Spleen (tissue), 11 donors: Measurements from ENCODE around the gene MBLAC1. TPM values are rescaled to one million over a fixed set of nuclear protein-coding genes. Genes with fewer than 3 reads are reported as not detected.

Experiments
- DNase-seq: peaks from one replicate; pipeline ENCODE4 v3.0.0-alpha.2; 2020
- H3K27ac ChIP-seq, 8 donors: fragments of 200-600 bp; sonication (generic) in 7 of 8; 1 replicate in 4 of 8; 2 replicates in 4 of 8; pipeline versions ENCODE4 v1.5.0 to v1.8.0; 2016 to 2021; ENCODE audit warnings: inconsistent platforms in 4 of 8, mild to moderate bottlenecking in 4 of 8, moderate library complexity in 1 of 8
- H3K27me3 ChIP-seq, 7 donors: fragments of 200-600 bp; sonication (generic) in 6 of 7; replicated peaks in 1 of 7; 1 replicate in 4 of 7; 2 replicates in 3 of 7; pipeline versions ENCODE4 v1.5.0 to v1.8.0; 2016 to 2021; ENCODE audit warnings: inconsistent platforms in 3 of 7, mild to moderate bottlenecking in 1 of 7
- H3K36me3 ChIP-seq, 6 donors: fragments of 200-600 bp; sonication (generic) in 5 of 6; 1 replicate in 4 of 6; 2 replicates in 2 of 6; pipeline versions ENCODE4 v1.5.0 to v1.8.0; 2016 to 2021; ENCODE audit warnings: inconsistent platforms in 2 of 6
- H3K4me1 ChIP-seq, 6 donors: fragments of 200-600 bp; sonication (generic) in 5 of 6; 1 replicate in 3 of 6; 2 replicates in 3 of 6; pipeline versions ENCODE4 v1.5.0 to v1.8.0; 2016 to 2021; ENCODE audit warnings: inconsistent platforms in 3 of 6
- H3K4me3 ChIP-seq, 8 donors: fragments of 200-600 bp; sonication (generic) in 7 of 8; 1 replicate in 4 of 8; 2 replicates in 4 of 8; pipeline versions ENCODE4 v1.5.0 to v1.8.0; 2016 to 2021; ENCODE audit warnings: inconsistent platforms in 4 of 8, mild to moderate bottlenecking in 4 of 8, moderate library complexity in 2 of 8
- H3K9me3 ChIP-seq, 8 donors: fragments of 200-600 bp; sonication (generic) in 7 of 8; 1 replicate in 4 of 8; 2 replicates in 4 of 8; pipeline versions ENCODE4 v1.5.0 to v1.8.0; 2016 to 2021; ENCODE audit warnings: inconsistent platforms in 4 of 8
- POLR2A ChIP-seq, 3 donors: fragments of 450-650 bp; IDR thresholded peaks; one replicate each; pipeline ENCODE4 v1.5.1; 2017; ENCODE audit warnings: antibody characterized with exemption in 3 of 3, mild to moderate bottlenecking in 1 of 3
- POLR2AphosphoS5 ChIP-seq, 3 donors: sonication (generic); formaldehyde crosslinking; IDR thresholded peaks; one replicate each; pipeline ENCODE4 v1.5.1; 2017; ENCODE audit warnings: antibody characterized with exemption in 3 of 3
- WGBS, 5 donors: extraction: QIAGEN DNeasy Blood & Tissue Kit in 3 of 5; methylation state at CpG; one replicate each; pipeline versions ENCODE4 v1.1.5 to v1.1.7; 2013 to 2018; 5-methylcytosine and 5-hydroxymethylcytosine counted together
- intact Hi-C: fragments of 100-400 bp; cut with DNase I; formaldehyde crosslinking; loops from one replicate; pipeline ENCODE4 v1.15.0; 2023; ENCODE audit warnings: low total_unique reads
- polyA plus RNA-seq, 3 donors: library from polyadenylated mRNA; stranded (reverse); fragments of 200-250 nt; gene quantifications; one replicate each; pipeline ENCODE4 v1.2.1, GENCODE V29; 2013
- total RNA-seq, 7 donors: library from RNA; depleted of rRNA in 3 of 7; stranded (reverse); fragments of >200 nt in 3 of 7; fragmentation: NEBNext Ultra II Directional in 4 of 7; extraction: Animal tissue kit (Norgen Biotek cat#: 25700) in 4 of 7; gene quantifications; one replicate each; pipeline versions ENCODE4 v1.1.0 to v1.2.1, GENCODE V29; 2016 to 2021
- TF ChIP-seq, protein P1 (sequence below), 11 experiments: fragments of 200-600 bp in 7 of 11; fragments of 450-650 bp in 4 of 11; sonication (generic) in 4 of 11; IDR thresholded peaks in 8 of 11; conservative IDR thresholded peaks in 3 of 11; 1 replicate in 7 of 11; 2 replicates in 4 of 11; pipeline versions ENCODE4 v1.4.0 to v1.8.0; 2016 to 2021; ENCODE audit warnings: antibody characterized with exemption in 11 of 11, inconsistent platforms in 4 of 11, mild to moderate bottlenecking in 1 of 11
- donor health status: healthy with polysubstance abuse.
- donor health status: DM: no; HTN: no; CAD: no; lungs with moderate emphysema.
- donor health status: DM: no; HTN: no; CAD: no.
- donor health status: Bipolar disorder and iron deficiency.
- donor health status: healthy.
- donor health status: DM: no; HTN: no; CAD: no.
- donor health status: DM: yes; HTN: yes; CAD: no.

Gene MBLAC1
- total and polyA plus RNA-seq, 10 donors = 1.7 to 4.4 (median 2.2) TPM

DNA sequence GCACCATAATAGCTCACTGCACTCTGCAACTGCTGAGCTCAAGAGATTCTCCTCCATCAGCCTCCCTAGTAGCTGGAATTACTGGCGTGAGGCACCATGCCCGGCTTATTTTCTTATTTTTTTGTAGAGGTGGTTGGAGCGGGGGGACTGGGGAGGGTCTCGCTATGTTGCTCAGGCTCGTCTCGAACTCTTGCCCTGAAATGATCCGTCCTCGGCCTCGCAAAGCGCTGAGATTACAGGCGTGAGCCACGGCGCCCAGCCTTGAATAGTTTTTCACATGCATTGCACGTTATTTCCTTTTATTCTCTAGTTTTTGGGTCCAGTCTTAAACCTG lies 21.4 kb downstream of the MBLAC1 start:
- Histone ChIP-seq H3K4me3 (peak overlapping the region; percentile 55 to 81 (median 73)), H3K4me1 (peaks cover 28 to 55% (median 47%) of the 10 kb centered on the region in 6 donors), H3K27ac (peak overlapping the region; percentile 74 to 97 (median 94)), H3K9me3 (no peaks in the 10 kb centered on the region), H3K36me3 (peaks cover 0 to 30% (median 3%) of the 10 kb centered on the region in 6 donors), H3K27me3 (no peaks in the 10 kb centered on the region)
- TF ChIP-seq POLR2AphosphoS5 (IDR thresholded peaks at IDR 0.05) = no peak
- TF ChIP-seq, protein P1, sequence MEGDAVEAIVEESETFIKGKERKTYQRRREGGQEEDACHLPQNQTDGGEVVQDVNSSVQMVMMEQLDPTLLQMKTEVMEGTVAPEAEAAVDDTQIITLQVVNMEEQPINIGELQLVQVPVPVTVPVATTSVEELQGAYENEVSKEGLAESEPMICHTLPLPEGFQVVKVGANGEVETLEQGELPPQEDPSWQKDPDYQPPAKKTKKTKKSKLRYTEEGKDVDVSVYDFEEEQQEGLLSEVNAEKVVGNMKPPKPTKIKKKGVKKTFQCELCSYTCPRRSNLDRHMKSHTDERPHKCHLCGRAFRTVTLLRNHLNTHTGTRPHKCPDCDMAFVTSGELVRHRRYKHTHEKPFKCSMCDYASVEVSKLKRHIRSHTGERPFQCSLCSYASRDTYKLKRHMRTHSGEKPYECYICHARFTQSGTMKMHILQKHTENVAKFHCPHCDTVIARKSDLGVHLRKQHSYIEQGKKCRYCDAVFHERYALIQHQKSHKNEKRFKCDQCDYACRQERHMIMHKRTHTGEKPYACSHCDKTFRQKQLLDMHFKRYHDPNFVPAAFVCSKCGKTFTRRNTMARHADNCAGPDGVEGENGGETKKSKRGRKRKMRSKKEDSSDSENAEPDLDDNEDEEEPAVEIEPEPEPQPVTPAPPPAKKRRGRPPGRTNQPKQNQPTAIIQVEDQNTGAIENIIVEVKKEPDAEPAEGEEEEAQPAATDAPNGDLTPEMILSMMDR (IDR thresholded peaks at IDR 0.05 in 8 of 11, conservative IDR thresholded peaks at IDR 0.05 in 3 of 11) = peak in 1 of 11 experiments; percentile 6
- DNase-seq = no peak
- intact Hi-C loops = no loop called here
- 11 to 20% (median 14%) methylated on average over 14 of the region's 14 CpGs for WGBS, 5 donors

DNA sequence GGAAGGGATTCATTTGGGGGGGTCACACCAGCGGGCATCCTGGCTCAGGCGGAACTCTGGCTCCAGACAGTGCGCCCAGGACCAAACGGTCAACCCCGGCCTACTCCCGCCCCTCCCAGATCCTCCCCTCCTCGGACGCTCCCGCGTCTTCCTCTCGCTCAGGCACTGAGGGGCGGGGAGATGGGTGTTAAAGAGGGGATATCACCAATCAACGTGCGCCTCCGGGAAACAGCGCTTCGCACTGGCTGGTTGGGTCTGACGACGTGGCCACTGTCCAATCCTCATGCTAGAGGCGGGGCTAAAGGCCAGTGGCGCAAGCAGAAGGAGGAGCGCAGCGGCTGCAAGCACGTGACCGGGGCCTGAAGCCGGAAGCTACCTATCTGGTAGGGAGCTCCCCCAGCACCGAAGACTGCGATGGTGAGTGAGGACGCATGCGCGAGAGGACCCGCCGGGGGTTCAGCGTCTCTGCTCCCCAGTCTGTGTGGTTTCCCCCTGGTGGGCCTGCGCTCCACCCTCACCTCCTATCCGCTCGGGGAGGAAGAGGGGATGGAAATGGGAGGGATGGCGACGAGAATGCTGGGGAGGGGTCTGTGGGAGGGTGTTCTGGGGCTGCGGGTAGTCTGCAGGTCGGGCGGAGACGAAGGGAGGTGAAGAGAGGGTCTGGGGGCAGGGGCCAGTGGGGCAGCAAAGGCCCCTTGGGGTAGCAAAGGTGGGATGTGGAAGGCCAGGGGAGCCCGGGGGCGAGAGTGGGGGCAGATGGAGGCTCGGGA lies 22.0 kb downstream of the MBLAC1 start, which contains the start of gene LAMTOR4:
Gene LAMTOR4 (plus strand): TSS at position 360 of the 770 bp plus-strand sequence. CDS start 55 bp downstream, at position 415.
- 0 to 1% (median 1%) methylated on average over 35 to 46 of the region's 46 CpGs for whole genome bisulfite sequencing, 5 donors

DNA sequence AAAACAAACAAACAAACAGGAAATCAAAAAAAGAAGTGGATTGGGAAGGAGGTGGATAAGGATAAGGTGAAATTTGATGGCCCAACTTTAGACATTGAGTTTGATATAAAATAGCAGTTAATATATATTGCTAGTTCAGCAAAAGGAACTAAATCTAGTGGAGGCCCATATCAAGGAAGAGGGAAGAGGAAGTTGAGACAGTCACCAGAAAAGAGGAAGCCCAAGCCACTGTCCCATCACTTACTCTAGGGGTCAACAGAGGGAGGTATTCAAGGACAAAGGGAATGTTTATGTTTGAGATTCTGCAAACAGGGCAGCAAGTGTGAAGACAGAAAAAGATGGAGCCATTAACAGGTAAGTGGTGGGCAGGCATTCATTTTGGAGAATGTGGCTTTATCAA lies 25.6 kb downstream of the MBLAC1 start:
- TF ChIP-seq, protein P1 (IDR thresholded peaks at IDR 0.05 in 8 of 11, conservative IDR thresholded peaks at IDR 0.05 in 3 of 11) = peak in 1 of 11 experiments; percentile 19
- TF ChIP-seq POLR2A (IDR thresholded peaks at IDR 0.05) = no peak
- peak in 1 of 3 donors; percentile 40 for TF ChIP-seq POLR2AphosphoS5 (IDR thresholded peaks at IDR 0.05)
- Histone ChIP-seq H3K4me3 (peak overlapping the region in 1 of 8 donors; percentile 33), H3K27ac (peak overlapping the region in 7 of 8 donors; percentile 59 to 97 (median 70)), H3K27me3 (no peaks in the 10 kb centered on the region), H3K36me3 (peaks cover 0 to 72% (median 37%) of the 10 kb centered on the region in 6 donors), H3K4me1 (peaks cover 34 to 93% (median 84%) of the 10 kb centered on the region in 6 donors), H3K9me3 (no peaks in the 10 kb centered on the region)
- intact Hi-C loops = no loop called here
- no peak for DNase-seq

More for the DNA sequence above, 22.0 kb downstream of the MBLAC1 start, which contains the start of gene LAMTOR4:
- Histone ChIP-seq H3K4me1 (peaks cover 28 to 60% (median 52%) of the 10 kb centered on the region in 6 donors), H3K9me3 (no peaks in the 10 kb centered on the region), H3K27me3 (no peaks in the 10 kb centered on the region), H3K36me3 (peaks cover 0 to 35% (median 9%) of the 10 kb centered on the region in 6 donors), H3K27ac (peak within 1 kb of the TSS; percentile 74 to 97 (median 94)), H3K4me3 (peak within 1 kb of the TSS; percentile 55 to 81 (median 73))
- intact Hi-C loops = no loop called here
- TF ChIP-seq POLR2AphosphoS5 (IDR thresholded peaks at IDR 0.05) (peak; percentile 96 to 98 (median 97)), POLR2A (IDR thresholded peaks at IDR 0.05) (peak; percentile 37 to 68 (median 61))
- TF ChIP-seq, protein P1 (IDR thresholded peaks at IDR 0.05 in 8 of 11, conservative IDR thresholded peaks at IDR 0.05 in 3 of 11) = peak in 8 of 11 experiments; percentile 5 to 37 (median 22)
- peak; percentile 100 for DNase-seq
